Body of pancreas (tissue), 4 donors: Measurements from ENCODE around the gene KRTAP5-3. TPM values are rescaled to one million over a fixed set of nuclear protein-coding genes. Genes with fewer than 3 reads are reported as not detected.
A peak's percentile ranks its signal among the peaks of the same experiment; 100 is the strongest.

ENCODE experiments used
- ATAC-seq: fragments of 150-250 bp; one replicate; pipeline ENCODE4 v1.9.1; 2016
- DNase-seq, 4 donors: peaks; one replicate each; pipeline ENCODE4 v3.0.0-alpha.2; 2019
- H3K27ac ChIP-seq, 4 donors: fragments of 200-600 bp; sonication (generic); 1 replicate in 3 of 4; 2 replicates in 1 of 4; pipeline versions ENCODE4 v1.5.1 to v1.6.1; 2016 to 2019; ENCODE audit warnings: mild to moderate bottlenecking in 1 of 4, mixed read lengths in 1 of 4, moderate library complexity in 1 of 4
- H3K27me3 ChIP-seq, 2 donors: fragments of 200-600 bp; sonication (generic); one replicate each; pipeline ENCODE4 v1.6.0; 2016; ENCODE audit warnings: mild to moderate bottlenecking in 1 of 2
- H3K36me3 ChIP-seq, 2 donors: fragments of 200-600 bp; sonication (generic); replicated peaks in 1 of 2; 2 replicates each; pipeline ENCODE4 v1.5.1; 2016; ENCODE audit warnings: low read depth in 2 of 2; ENCODE audit not compliant: insufficient read depth in 1 of 2
- H3K4me1 ChIP-seq: fragments of 200-600 bp; sonication (generic); one replicate; pipeline ENCODE4 v1.6.0; 2016
- H3K4me3 ChIP-seq, 2 donors: fragments of 200-600 bp; sonication (generic); 1 replicate in 1 of 2; 2 replicates in 1 of 2; pipeline ENCODE4 v1.5.1; 2016 to 2019
- H3K9me3 ChIP-seq, 3 donors: fragments of 200-600 bp; sonication (generic); 1 replicate in 2 of 3; 2 replicates in 1 of 3; pipeline ENCODE4 v1.5.1; 2016
- CTCF ChIP-seq, 7 experiments: fragments of 450-650 bp in 4 of 7; fragments of 200-600 bp in 3 of 7; sonication (generic) in 3 of 7; IDR thresholded peaks; one replicate each; pipeline ENCODE4 v1.5.1; 2016 to 2019; ENCODE audit warnings: antibody characterized with exemption in 7 of 7
- POLR2A ChIP-seq, 3 donors: fragments of 450-650 bp; IDR thresholded peaks; one replicate each; pipeline ENCODE4 v1.6.1; 2016; ENCODE audit warnings: antibody characterized with exemption in 3 of 3, mild to moderate bottlenecking in 2 of 3
- WGBS, 2 donors: methylation state at CpG; one replicate each; pipeline ENCODE4 v1.1.5; 2017; 5-methylcytosine and 5-hydroxymethylcytosine counted together
- intact Hi-C: fragments of 100-400 bp; cut with DNase I; formaldehyde crosslinking; loops from one replicate; pipeline ENCODE4 v1.15.1; 2023
- total RNA-seq, 2 donors: library from RNA; depleted of rRNA; stranded (reverse); fragments of >200 nt; gene quantifications; one replicate each; pipeline ENCODE4 v1.1.0, GENCODE V29; 2016

KRTAP5-3 gene
- total RNA-seq, 2 donors from 2014 or later = not detected

- H3K27me3 ChIP-seq = no peaks in the 10 kb centered on the region
- DNase-seq (no peak), ATAC-seq (no peak)
- no peak overlapping the region for H3K27ac ChIP-seq
- intact Hi-C loops = no loop called here
- TF ChIP-seq CTCF (IDR thresholded peaks at IDR 0.05) (no peak), POLR2A (IDR thresholded peaks at IDR 0.05) (no peak)
- H3K4me3 ChIP-seq = no peak overlapping the region
- H3K36me3 ChIP-seq = peaks cover 0 to 5% of the 10 kb centered on the region in 2 donors
- H3K4me1 ChIP-seq = peaks cover 71% of the 10 kb centered on the region
- no peaks in the 10 kb centered on the region for H3K9me3 ChIP-seq
- WGBS, 2 donors = 87 to 94% methylated on average over 4 to 5 of the region's 5 CpGs
Observed at GRCh38 chr11:1561955-1562354, 46.3 kb downstream of the KRTAP5-3 start.

GRCh38 chr11:1561266-1561665 lies 47.0 kb downstream of the KRTAP5-3 start:
- WGBS, 2 donors = 85 to 92% methylated on average over 15 to 17 of the region's 17 CpGs
- Histone ChIP-seq H3K27ac (peak overlapping the region in 2 of 4 donors; percentile 94 to 99), H3K4me3 (no peak overlapping the region), H3K27me3 (no peaks in the 10 kb centered on the region), H3K4me1 (peaks cover 68% of the 10 kb centered on the region), H3K36me3 (peaks cover 0 to 5% of the 10 kb centered on the region in 2 donors), H3K9me3 (no peaks in the 10 kb centered on the region)
- intact Hi-C loops = no loop called here
- no peak for ATAC-seq
- DNase-seq = no peak
- no peak for TF ChIP-seq CTCF (IDR thresholded peaks at IDR 0.05)
- TF ChIP-seq POLR2A (IDR thresholded peaks at IDR 0.05) = no peak

DNA sequence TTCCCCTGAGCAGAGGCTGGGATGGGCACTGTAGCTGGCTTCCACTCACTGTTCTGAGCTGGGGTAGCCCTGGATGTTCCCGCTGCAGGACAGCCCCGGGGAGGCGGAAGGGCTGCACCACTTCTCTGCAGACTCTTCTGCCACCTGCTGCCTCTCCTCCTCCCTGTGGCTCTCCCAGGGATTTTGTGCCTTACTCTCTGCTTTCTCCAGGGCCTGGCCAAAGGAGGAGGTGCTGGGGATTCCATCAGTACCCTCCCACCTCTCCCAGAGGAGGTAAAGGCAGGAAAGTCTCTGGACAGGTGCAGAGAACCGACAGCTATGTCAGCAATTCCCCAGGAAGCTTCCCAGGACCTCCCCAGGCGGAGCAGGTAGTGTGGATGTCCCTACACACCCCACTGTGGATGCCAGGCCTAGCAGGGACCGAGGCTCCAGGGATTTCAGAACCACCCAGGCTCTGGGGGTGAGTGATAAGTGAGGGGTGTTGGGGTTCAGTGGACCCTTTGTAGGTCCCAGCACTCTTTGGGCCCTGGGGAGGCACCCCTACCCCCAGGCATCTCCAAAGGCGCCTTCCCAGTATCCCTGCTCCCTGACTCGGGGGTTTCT lies 47.5 kb downstream of the KRTAP5-3 start:
- H3K9me3 ChIP-seq = no peaks in the 10 kb centered on the region
- ATAC-seq (no peak), DNase-seq (no peak)
- WGBS, 2 donors = 86 to 93% methylated on average over 4 to 8 of the region's 8 CpGs
- peak overlapping the region; percentile 94 to 99 (median 98) for H3K27ac ChIP-seq
- intact Hi-C loops = no loop called here
- TF ChIP-seq POLR2A (IDR thresholded peaks at IDR 0.05) (no peak), CTCF (IDR thresholded peaks at IDR 0.05) (no peak)
- peaks cover 0 to 5% of the 10 kb centered on the region in 2 donors for H3K36me3 ChIP-seq
- peaks cover 68% of the 10 kb centered on the region for H3K4me1 ChIP-seq
- no peak overlapping the region for H3K4me3 ChIP-seq
- no peaks in the 10 kb centered on the region for H3K27me3 ChIP-seq

GRCh38 chr11:1560002-1560648 lies 48.1 kb downstream of the KRTAP5-3 start:
- H3K27me3 ChIP-seq = no peaks in the 10 kb centered on the region
- DNase-seq (peak in 1 of 4 donors; percentile 13), ATAC-seq (no peak)
- no peak for TF ChIP-seq POLR2A (IDR thresholded peaks at IDR 0.05)
- no peak for TF ChIP-seq CTCF (IDR thresholded peaks at IDR 0.05)
- H3K27ac ChIP-seq = peak overlapping the region; percentile 94 to 99 (median 98)
- H3K4me3 ChIP-seq = no peak overlapping the region
- peaks cover 0 to 5% of the 10 kb centered on the region in 2 donors for H3K36me3 ChIP-seq
- H3K4me1 ChIP-seq = peaks cover 68% of the 10 kb centered on the region
- 83 to 88% methylated on average over 7 to 15 of the region's 15 CpGs for WGBS, 2 donors
- no peaks in the 10 kb centered on the region for H3K9me3 ChIP-seq
- intact Hi-C loops = no loop called here
